LNCaP clone FGC (cell line): ENCODE data around the gene CD58.

Experiments used
- DNase-seq: peaks from one replicate; pipeline ENCODE4 v3.0.0-alpha.2; 2011; ENCODE audit warnings: low read depth
- H3K4me3 ChIP-seq: 2 replicates; pipeline ENCODE4 v1.5.1; 2011; ENCODE audit warnings: mild to moderate bottlenecking, low read depth, low read length, control low read depth
- TF ChIP-seq, protein P1 (sequence below): IDR thresholded peaks from 2 replicates; pipeline ENCODE4 v1.5.1; 2012; ENCODE audit warnings: mild to moderate bottlenecking; ENCODE audit not compliant: control insufficient read depth, insufficient read depth; ENCODE audit errors: extremely low read depth

Gene CD58

GRCh38 chr1:116577759-116578314, 7.0 kb upstream of the CD58 start:
- DNase-seq: no peak
- TF ChIP-seq, protein P1, sequence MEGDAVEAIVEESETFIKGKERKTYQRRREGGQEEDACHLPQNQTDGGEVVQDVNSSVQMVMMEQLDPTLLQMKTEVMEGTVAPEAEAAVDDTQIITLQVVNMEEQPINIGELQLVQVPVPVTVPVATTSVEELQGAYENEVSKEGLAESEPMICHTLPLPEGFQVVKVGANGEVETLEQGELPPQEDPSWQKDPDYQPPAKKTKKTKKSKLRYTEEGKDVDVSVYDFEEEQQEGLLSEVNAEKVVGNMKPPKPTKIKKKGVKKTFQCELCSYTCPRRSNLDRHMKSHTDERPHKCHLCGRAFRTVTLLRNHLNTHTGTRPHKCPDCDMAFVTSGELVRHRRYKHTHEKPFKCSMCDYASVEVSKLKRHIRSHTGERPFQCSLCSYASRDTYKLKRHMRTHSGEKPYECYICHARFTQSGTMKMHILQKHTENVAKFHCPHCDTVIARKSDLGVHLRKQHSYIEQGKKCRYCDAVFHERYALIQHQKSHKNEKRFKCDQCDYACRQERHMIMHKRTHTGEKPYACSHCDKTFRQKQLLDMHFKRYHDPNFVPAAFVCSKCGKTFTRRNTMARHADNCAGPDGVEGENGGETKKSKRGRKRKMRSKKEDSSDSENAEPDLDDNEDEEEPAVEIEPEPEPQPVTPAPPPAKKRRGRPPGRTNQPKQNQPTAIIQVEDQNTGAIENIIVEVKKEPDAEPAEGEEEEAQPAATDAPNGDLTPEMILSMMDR: no peak
- no peak overlapping the region for H3K4me3 ChIP-seq

DNA sequence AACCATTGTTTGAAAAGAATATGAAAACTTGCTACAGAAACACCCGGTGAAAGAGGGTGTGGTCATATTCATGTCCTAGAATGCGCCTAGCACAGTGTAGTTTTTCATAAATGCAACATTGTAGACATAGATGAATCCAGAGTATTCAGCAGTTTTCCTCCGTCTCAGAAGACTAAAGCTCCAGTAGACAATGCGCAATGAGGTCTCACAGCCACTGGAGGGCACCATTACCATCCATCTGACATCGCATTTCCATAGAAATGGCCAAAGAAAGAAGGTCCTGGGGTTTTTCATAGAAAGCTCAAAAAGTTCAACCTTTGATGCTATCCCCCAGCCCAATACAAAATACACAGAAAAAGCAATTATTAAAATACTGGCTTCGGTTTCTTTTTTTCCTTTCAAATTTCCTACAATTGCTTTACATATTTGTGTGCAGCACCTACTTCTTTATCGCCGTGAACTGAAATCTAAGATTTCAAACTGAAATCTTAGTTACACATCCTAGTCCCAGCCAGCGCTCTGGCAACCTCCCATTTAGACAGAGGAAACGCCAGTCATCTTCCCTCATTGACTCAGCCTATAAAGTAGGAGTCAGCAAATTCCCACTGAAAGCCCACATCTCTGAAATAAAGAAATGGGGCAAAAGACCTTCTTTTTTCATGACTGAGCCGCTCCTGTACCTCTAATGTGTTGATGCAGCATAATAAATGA, 3.9 kb upstream of the CD58 start:
- TF ChIP-seq, protein P1: peak; percentile 94
- no peak for DNase-seq
- H3K4me3 ChIP-seq: no peak overlapping the region

- no peak for DNase-seq
- TF ChIP-seq, protein P1: no peak
Measured at GRCh38 chr1:116573431-116574095, 2.7 kb upstream of the CD58 start.

GRCh38 chr1:116572771-116573430, 2.1 kb upstream of the CD58 start:
- no peak overlapping the region for H3K4me3 ChIP-seq
- no peak for DNase-seq
- TF ChIP-seq, protein P1: no peak

More at GRCh38 chr1:116573431-116574095, 2.7 kb upstream of the CD58 start:
- H3K4me3 ChIP-seq: no peak overlapping the region

GRCh38 chr1:116572099-116572498, 1.3 kb upstream of the CD58 start:
- DNase-seq: no peak
- H3K4me3 ChIP-seq: no peak overlapping the region
- TF ChIP-seq, protein P1: no peak

GRCh38 chr1:116571215-116571919, 541 bp upstream of the CD58 start:
- TF ChIP-seq, protein P1: no peak
- DNase-seq: no peak
- peak overlapping the region; percentile 76 for H3K4me3 ChIP-seq
